H1 (cell line): Measurements from ENCODE around the gene SLC39A13. TPM values are rescaled to one million over a fixed set of nuclear protein-coding genes. Genes with fewer than 3 reads are reported as not detected.

Experiments used
- CTCF ChIA-PET: fragments of 300-600 bp; sonication (Branson Sonifier 250); formaldehyde crosslinking; loops from one replicate; lab custom pipeline; 2021; ENCODE audit not compliant: partially characterized antibody; lab: Charles Lee
- POLR2A ChIA-PET: fragments of 300-600 bp; sonication (Branson Sonifier 250); formaldehyde crosslinking; loops from one replicate; lab custom pipeline; 2021; ENCODE audit warnings: inconsistent platforms; ENCODE audit not compliant: partially characterized antibody; lab: Charles Lee
- DNase-seq, 2 experiments: peaks; one replicate each; pipeline versions ENCODE4 v3.0.0 to v3.0.0-alpha.2; 2010 to 2022; ENCODE audit warnings: low spot score in 2 of 2, low read depth in 1 of 2, mixed read lengths in 1 of 2
- FAIRE-seq: peaks from 2 replicates; lab custom pipeline; 2011; peaks lifted over from hg19 to GRCh38; lab: Jason Lieb, UNC
- H2AFZ ChIP-seq: 2 replicates; pipeline ENCODE4 v1.8.1; 2012; ENCODE audit warnings: low read length, inconsistent platforms
- H2AK5ac ChIP-seq: 2 replicates; pipeline ENCODE4 v1.6.1; 2013; ENCODE audit warnings: low read depth, low read length
- H2BK120ac ChIP-seq: replicated peaks from 2 replicates; pipeline ENCODE3; 2013; ENCODE audit warnings: low read depth, low read length, inconsistent platforms
- H2BK12ac ChIP-seq: 2 replicates; pipeline ENCODE4 v1.6.1; 2013; ENCODE audit warnings: low read depth, low read length
- H2BK15ac ChIP-seq: 2 replicates; pipeline ENCODE4 v1.6.1; 2013; ENCODE audit warnings: low read length
- H2BK20ac ChIP-seq: 2 replicates; pipeline ENCODE4 v1.6.1; 2013; ENCODE audit warnings: low read length
- H2BK5ac ChIP-seq: 2 replicates; pipeline ENCODE4 v1.6.1; 2013; ENCODE audit warnings: low read depth, low read length
- H3K14ac ChIP-seq: 2 replicates; pipeline ENCODE4 v1.6.1; 2013; ENCODE audit warnings: inconsistent platforms; ENCODE audit not compliant: insufficient read length
- H3K18ac ChIP-seq: 2 replicates; pipeline ENCODE4 v1.6.1; 2013; ENCODE audit warnings: low read length; ENCODE audit errors: extremely low read depth
- H3K23ac ChIP-seq: 2 replicates; pipeline ENCODE4 v1.6.1; 2013; ENCODE audit warnings: inconsistent platforms; ENCODE audit not compliant: insufficient read length
- H3K23me2 ChIP-seq: 2 replicates; pipeline ENCODE4 v1.6.1; 2013; ENCODE audit warnings: low read depth, low read length
- H3K27ac ChIP-seq: 2 replicates; pipeline ENCODE4 v1.6.1; 2011; ENCODE audit warnings: low read depth, low read length, inconsistent platforms
- H3K27me3 ChIP-seq, 4 experiments: replicated peaks in 1 of 4; 1 replicate in 1 of 4; 2 replicates in 3 of 4; pipeline versions ENCODE4 v1.6.1 to v1.8.1; 2011 to 2013; ENCODE audit warnings: low read length in 3 of 4, mild to moderate bottlenecking in 3 of 4, inconsistent platforms in 2 of 4, mixed read lengths in 2 of 4, moderate library complexity in 1 of 4; ENCODE audit not compliant: control insufficient read depth in 3 of 4, insufficient read depth in 3 of 4; ENCODE audit errors: extremely low read depth in 1 of 4
- H3K36me3 ChIP-seq, 4 experiments: 2 replicates each; pipeline versions ENCODE4 v1.6.1 to v1.8.1; 2011 to 2013; ENCODE audit warnings: mild to moderate bottlenecking in 4 of 4, low read length in 3 of 4, moderate library complexity in 2 of 4, control low read depth in 1 of 4, inconsistent platforms in 1 of 4; ENCODE audit not compliant: insufficient read depth in 4 of 4, control insufficient read depth in 2 of 4
- H3K4ac ChIP-seq: replicated peaks from 2 replicates; pipeline ENCODE3; 2013; ENCODE audit warnings: low read length, low read depth, mixed read lengths, inconsistent platforms; ENCODE audit not compliant: insufficient read length
- H3K4me1 ChIP-seq, 4 experiments: replicated peaks in 1 of 4; 1 replicate in 1 of 4; 2 replicates in 3 of 4; pipeline versions ENCODE4 v1.6.1 to v1.8.1; 2011 to 2013; ENCODE audit warnings: low read length in 3 of 4, inconsistent platforms in 2 of 4, mixed read lengths in 1 of 4; ENCODE audit not compliant: insufficient read depth in 4 of 4, control insufficient read depth in 3 of 4
- H3K4me2 ChIP-seq, 2 experiments: 2 replicates each; pipeline versions ENCODE4 v1.6.1 to v1.8.1; 2011 to 2013; ENCODE audit warnings: low read depth in 2 of 2, low read length in 2 of 2, control low read depth in 1 of 2, inconsistent platforms in 1 of 2, mild to moderate bottlenecking in 1 of 2; ENCODE audit not compliant: insufficient read depth in 1 of 2
- H3K4me3 ChIP-seq, 4 experiments: fragments of 200-600, 300-600 bp in 1 of 4; sonication (generic), shearing (Covaris generic), sonication (Bioruptor Twin) in 1 of 4; 2 replicates each; pipeline versions ENCODE4 v1.5.1 to v1.8.1; 2011 to 2016; ENCODE audit warnings: low read length in 4 of 4, low read depth in 3 of 4, control low read depth in 2 of 4, inconsistent platforms in 2 of 4, mild to moderate bottlenecking in 2 of 4, mixed read lengths in 1 of 4, moderate library complexity in 1 of 4; ENCODE audit not compliant: insufficient read depth in 2 of 4; ENCODE audit errors: extremely low read depth in 1 of 4
- H3K56ac ChIP-seq: replicated peaks from 2 replicates; pipeline ENCODE3; 2013; ENCODE audit warnings: low read depth, mild to moderate bottlenecking, mixed read lengths, low read length, inconsistent platforms; ENCODE audit not compliant: insufficient read length
- H3K79me1 ChIP-seq: 2 replicates; pipeline ENCODE4 v1.6.1; 2013; ENCODE audit warnings: low read depth, low read length, control low read depth
- H3K79me2 ChIP-seq, 2 experiments: 2 replicates each; pipeline versions ENCODE4 v1.6.1 to v1.8.1; 2012 to 2013; ENCODE audit warnings: low read length in 2 of 2, mild to moderate bottlenecking in 2 of 2, inconsistent platforms in 1 of 2; ENCODE audit not compliant: insufficient read depth in 2 of 2, control insufficient read depth in 1 of 2
- H3K9ac ChIP-seq, 4 experiments: replicated peaks in 1 of 4; 1 replicate in 1 of 4; 2 replicates in 3 of 4; pipeline versions ENCODE4 v1.6.1 to v1.8.1; 2011 to 2013; ENCODE audit warnings: low read depth in 3 of 4, low read length in 3 of 4, control low read depth in 2 of 4, mild to moderate bottlenecking in 2 of 4, moderate library complexity in 2 of 4, inconsistent platforms in 1 of 4; ENCODE audit errors: extremely low read depth in 1 of 4
- H3K9me3 ChIP-seq, 2 experiments: 2 replicates each; pipeline versions ENCODE4 v1.6.1 to v1.8.1; 2012 to 2013; ENCODE audit warnings: mild to moderate bottlenecking in 2 of 2, moderate library complexity in 2 of 2, control low read depth in 1 of 2, inconsistent platforms in 1 of 2, low read depth in 1 of 2, low read length in 1 of 2, mixed read lengths in 1 of 2; ENCODE audit not compliant: insufficient read depth in 2 of 2
- H4K20me1 ChIP-seq, 2 experiments: replicated peaks in 1 of 2; 2 replicates each; pipeline versions ENCODE3 to v1.8.1; 2011 to 2013; ENCODE audit warnings: inconsistent platforms in 2 of 2, low read length in 2 of 2, mild to moderate bottlenecking in 1 of 2; ENCODE audit not compliant: insufficient read depth in 2 of 2, control insufficient read depth in 1 of 2
- H4K5ac ChIP-seq: 2 replicates; pipeline ENCODE4 v1.6.1; 2013; ENCODE audit warnings: low read length, low read depth, mixed read lengths, inconsistent platforms; ENCODE audit not compliant: insufficient read length
- H4K8ac ChIP-seq: 2 replicates; pipeline ENCODE4 v1.8.0; 2013; ENCODE audit warnings: mild to moderate bottlenecking, moderate library complexity, low read length, inconsistent platforms; ENCODE audit not compliant: insufficient read depth; ENCODE audit errors: extremely low read depth
- H4K91ac ChIP-seq: replicated peaks from 2 replicates; pipeline ENCODE3; 2013; ENCODE audit warnings: low read length, mixed read lengths, inconsistent platforms; ENCODE audit not compliant: insufficient read length
- CEBPB ChIP-seq: IDR thresholded peaks from 2 replicates; pipeline ENCODE4 v1.6.1; 2012; ENCODE audit warnings: low read depth, low read length
- EGR1 ChIP-seq: IDR thresholded peaks from 2 replicates; pipeline ENCODE4 v1.6.1; 2011; ENCODE audit warnings: low read depth, low read length, borderline replicate concordance
- HDAC2 ChIP-seq, 2 experiments: fragments of 300-600 bp in 1 of 2; sonication (generic) in 1 of 2; IDR thresholded peaks; 2 replicates each; pipeline ENCODE4 v1.6.1; 2011 to 2012; ENCODE audit warnings: low read depth in 2 of 2, low read length in 2 of 2, mild to moderate bottlenecking in 2 of 2, moderate library complexity in 2 of 2, borderline replicate concordance in 1 of 2, inconsistent platforms in 1 of 2
- HDAC6 ChIP-seq: IDR thresholded peaks from one replicate; pipeline ENCODE4 v1.7.1; 2012; ENCODE audit warnings: low read depth, mild to moderate bottlenecking, inconsistent platforms, low read length, moderate library complexity
- RFX5 ChIP-seq: IDR thresholded peaks from 2 replicates; pipeline ENCODE4 v1.6.1; 2011; ENCODE audit warnings: low read depth, low read length, improper control_type of control experiment, borderline replicate concordance
- SAP30 ChIP-seq: fragments of 300-600 bp; sonication (generic); IDR thresholded peaks from 2 replicates; pipeline ENCODE4 v1.7.1; 2012; ENCODE audit warnings: low read length, moderate library complexity, mild to moderate bottlenecking, inconsistent platforms; ENCODE audit not compliant: insufficient read depth, insufficient replicate concordance
- SP2 ChIP-seq: IDR thresholded peaks from 2 replicates; pipeline ENCODE4 v1.6.1; 2012; ENCODE audit warnings: mild to moderate bottlenecking, low read length, inconsistent platforms
- TAF1 ChIP-seq: IDR thresholded peaks from 2 replicates; pipeline ENCODE4 v1.6.1; 2011; ENCODE audit warnings: mild to moderate bottlenecking, low read depth, low read length
- TCF12 ChIP-seq: IDR thresholded peaks from 2 replicates; pipeline ENCODE4 v1.6.1; 2011; ENCODE audit warnings: low read depth, mild to moderate bottlenecking, low read length
- YY1 ChIP-seq: IDR thresholded peaks from 2 replicates; pipeline ENCODE4 v1.6.1; 2011; ENCODE audit warnings: low read depth, mild to moderate bottlenecking, low read length
- WGBS, 2 experiments: shearing (Covaris generic) in 1 of 2; methylation state at CpG; one replicate each; pipeline versions ENCODE4 v1.1.6 to v1.1.7; 2013 to 2015; ENCODE audit warnings: low lambda C conversion rate in 2 of 2, mixed read lengths in 2 of 2, inconsistent platforms in 1 of 2, low coverage in 1 of 2, missing lambda C conversion rate in 1 of 2; ENCODE audit not compliant: insufficient replicate concordance in 2 of 2, insufficient coverage in 1 of 2, insufficient read length in 1 of 2; ENCODE audit errors: extremely low coverage in 1 of 2, missing lambda C conversion rate in 1 of 2; 5-methylcytosine and 5-hydroxymethylcytosine counted together
- polyA plus RNA-seq, 7 experiments: library from polyadenylated mRNA; depleted of rRNA in 3 of 7; stranded (reverse) in 5 of 7; unstranded in 2 of 7; fragments of >200 nt in 5 of 7; fragments of 200-250 nt in 2 of 7; gene quantifications; 1 replicate in 5 of 7; 2 replicates in 1 of 7; 4 replicates in 1 of 7; pipeline versions ENCODE4 v1.2.1 to v1.2.3, GENCODE V29; 2011 to 2013; ENCODE audit warnings: missing spikeins in 2 of 7, mixed read lengths in 2 of 7
- total RNA-seq: library from RNA; stranded (reverse); fragmentation: NEBNext Ultra II Directional; extraction: Animal tissue kit (Norgen Biotek cat#: 25700); gene quantifications from 2 replicates; pipeline ENCODE4 v1.2.1, GENCODE V29; 2021

Gene SLC39A13
- total and polyA plus RNA-seq, 2 of the 8 experiments (the other 6 are each of a cell fraction or from before 2014, with no cell fraction given) = 23.2 to 30.0 TPM

DNA sequence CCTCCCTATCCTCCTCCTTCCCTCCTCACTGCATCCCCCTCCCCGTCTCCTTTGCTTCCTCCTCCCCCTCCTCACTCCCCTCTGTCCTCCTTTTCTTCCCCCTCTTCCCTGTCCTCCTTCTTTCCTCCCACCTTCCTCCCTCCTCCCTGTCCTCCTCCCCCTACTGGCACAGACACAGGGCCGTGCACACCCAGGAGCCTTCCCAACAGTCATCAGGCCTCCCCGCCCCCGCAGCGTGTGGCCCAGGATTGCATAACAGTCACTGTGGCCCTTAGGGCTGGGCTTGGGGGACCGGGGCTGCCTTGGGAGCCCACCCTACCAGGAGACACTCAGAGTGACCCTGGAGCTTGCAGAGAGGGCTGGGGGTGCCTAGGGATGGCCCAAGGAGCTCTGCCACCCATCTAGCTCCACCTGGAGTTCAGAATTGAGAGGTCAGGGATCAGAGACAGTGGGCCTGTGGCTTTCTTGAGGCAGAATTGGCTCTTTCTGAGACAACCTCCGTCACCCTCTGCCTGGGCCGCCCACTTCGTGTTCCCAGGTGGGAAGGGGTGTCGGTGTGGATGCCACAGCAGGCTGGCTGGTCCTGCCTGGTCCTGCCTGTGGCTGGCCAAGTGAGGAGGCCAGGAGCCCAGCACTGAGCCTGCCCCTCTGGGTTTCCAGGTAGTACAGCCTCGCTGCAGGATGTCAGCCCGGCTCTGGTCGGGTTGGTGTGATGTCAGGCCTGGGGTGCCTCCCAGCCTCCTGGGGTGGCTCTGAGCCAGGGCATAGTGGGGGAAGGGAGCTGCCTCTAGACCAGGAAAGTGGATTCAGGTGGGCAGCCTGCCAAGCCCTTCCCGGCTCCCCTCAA lies 31.6 kb upstream of the SLC39A13 start:
- Histone ChIP-seq H3K23ac (no peak overlapping the region), H3K79me2 (no peaks in the 10 kb centered on the region), H4K91ac (peak overlapping the region; percentile 91), H3K9ac (no peak overlapping the region), H3K23me2 (peaks cover 9% of the 10 kb centered on the region; the same call in 1 of the 2 replicates), H2AK5ac (0 out of 2 replicates have a peak overlapping the region, but pooled peaks have one; percentile 93), H3K36me3 (no peaks in the 10 kb centered on the region), H3K9me3 (no peaks in the 10 kb centered on the region), H3K4me2 (no peak overlapping the region), H2BK120ac (no peak overlapping the region), H2BK20ac (no peak overlapping the region), H3K4me3 (no peak overlapping the region), H2BK15ac (peak overlapping the region; percentile 75), H4K8ac (peak overlapping the region; percentile 62), H3K18ac (peak overlapping the region; percentile 38; the same call in 1 of the 2 replicates), H2BK12ac (peak overlapping the region; percentile 80; the same call in 1 of the 2 replicates), H2AFZ (peak overlapping the region; percentile 7; the same call in 1 of the 2 replicates), H3K27me3 (no peaks in the 10 kb centered on the region), H4K5ac (no peak overlapping the region), H3K79me1 (no peaks in the 10 kb centered on the region), H3K14ac (no peak overlapping the region), H3K27ac (no peak overlapping the region), H2BK5ac (0 out of 2 replicates have a peak overlapping the region, but pooled peaks have one; percentile 60), H3K56ac (no peak overlapping the region), H4K20me1 (peaks cover 0 to 2% of the 10 kb centered on the region in 2 experiments), H3K4me1 (peaks cover 0 to 5% (median 2%) of the 10 kb centered on the region in 4 experiments; a peak in 5 of 7 replicates), H3K4ac (no peak overlapping the region)
- no peak for FAIRE-seq
- ChIA-PET POLR2A (interaction anchor here (0.7 to 1.8 kb wide), 6 partner anchors 13 to 140 kb away, joined by 3 to 5 read pairs (median 4); partner anchors contain the start of gene SLC39A13), CTCF (interaction anchor here (0.6 to 1.6 kb wide), 10 partner anchors 9 to 160 kb away, joined by 3 to 11 read pairs (median 4); no protein-coding TSS in a partner anchor)
- 75% methylated on average over 14 of the region's 14 CpGs; no CpG with 5 or more reads in 1 of the 2 experiments for WGBS, 2 experiments
- no peak for DNase-seq
- TF ChIP-seq TAF1 (no peak), SAP30 (no peak), RFX5 (no peak), EGR1 (0 out of 2 replicates have a peak, but pooled peaks have one; percentile 17), TCF12 (no peak), CEBPB (peak; percentile 84), HDAC6 (no peak), HDAC2 (IDR thresholded peaks at IDR 0.05; ENCODE audit: borderline replicate concordance in 1 of 2, low read depth in 2 of 2, low read length in 2 of 2) (no peak), YY1 (no peak), SP2 (no peak)
